HL-60 (cell line): ENCODE results near the gene MYL12B.
A peak's percentile ranks its signal among the peaks of the same experiment; 100 is the strongest.
"Not testable (repeated sequence)": the region's sequence is repeated elsewhere in the genome, so short reads cannot be mapped to it uniquely, and the experiment has no call there.

Source experiments
- DNase-seq, 2 experiments: peaks; one replicate each; pipeline ENCODE4 v3.0.0-alpha.2; 2010 to 2020; ENCODE audit warnings: low read depth in 1 of 2, low spot score in 1 of 2
- H3K27ac ChIP-seq: fragments of 250-450 bp; sonication (Bioruptor Pico); replicated peaks from 2 replicates; pipeline ENCODE4 v1.5.1; 2020; ENCODE audit warnings: mild to moderate bottlenecking, moderate library complexity
- H3K27me3 ChIP-seq: fragments of 250-450 bp; sonication (Bioruptor Pico); 2 replicates; pipeline ENCODE4 v1.5.1; 2021; ENCODE audit warnings: mild to moderate bottlenecking, moderate library complexity; ENCODE audit not compliant: insufficient read depth, poor library complexity, severe bottlenecking
- H3K4me3 ChIP-seq: replicated peaks from 2 replicates; pipeline ENCODE4 v1.5.1; 2011; ENCODE audit warnings: mild to moderate bottlenecking, control low read depth, low read length; ENCODE audit not compliant: insufficient read depth
- CTCF ChIP-seq: IDR thresholded peaks from one replicate; pipeline ENCODE4 v1.5.1; 2011; ENCODE audit warnings: low read length, control low read depth, inconsistent platforms; ENCODE audit not compliant: insufficient read depth
- GABPA ChIP-seq: IDR thresholded peaks from 2 replicates; pipeline ENCODE4 v1.6.1; 2012; ENCODE audit warnings: low read depth
- POLR2AphosphoS5 ChIP-seq: IDR thresholded peaks from 2 replicates; pipeline ENCODE4 v1.6.1; 2012; ENCODE audit warnings: low read depth
- SPI1 ChIP-seq: IDR thresholded peaks from 2 replicates; pipeline ENCODE4 v1.6.1; 2012; ENCODE audit warnings: low read depth, mild to moderate bottlenecking, borderline replicate concordance
- TF ChIP-seq, protein P1 (sequence below): IDR thresholded peaks from 2 replicates; pipeline ENCODE4 v1.6.1; 2012; ENCODE audit warnings: low read depth; ENCODE audit not compliant: insufficient replicate concordance

The MYL12B gene

DNA sequence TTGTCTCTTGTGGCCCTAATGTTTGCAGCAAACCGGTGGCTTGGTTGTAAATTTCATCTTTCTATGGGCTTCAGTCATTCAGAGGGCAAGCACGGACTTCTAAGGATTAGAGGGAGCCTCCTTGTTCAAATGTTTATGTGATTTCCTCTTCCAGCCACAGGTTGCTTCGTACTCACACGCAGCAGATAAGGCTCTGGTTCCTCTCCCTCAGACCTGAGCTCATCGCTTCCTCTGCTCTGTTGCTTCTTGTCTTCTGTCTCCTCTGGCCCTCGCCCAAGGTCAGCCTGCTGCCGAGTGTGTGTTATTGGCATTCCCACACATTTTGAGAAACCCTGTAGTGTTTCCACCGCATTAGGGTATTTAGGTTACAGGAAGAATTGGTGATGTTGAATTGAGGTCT, 44.0 kb downstream of the MYL12B start:
- Histone ChIP-seq H3K4me3 (no peak overlapping the region), H3K27ac (no peak overlapping the region), H3K27me3 (no peaks in the 10 kb centered on the region)
- TF ChIP-seq CTCF (no peak), GABPA (no peak), SPI1 (peak; percentile 34; the same call in 1 of the 2 replicates), POLR2AphosphoS5 (no peak)
- TF ChIP-seq, protein P1, sequence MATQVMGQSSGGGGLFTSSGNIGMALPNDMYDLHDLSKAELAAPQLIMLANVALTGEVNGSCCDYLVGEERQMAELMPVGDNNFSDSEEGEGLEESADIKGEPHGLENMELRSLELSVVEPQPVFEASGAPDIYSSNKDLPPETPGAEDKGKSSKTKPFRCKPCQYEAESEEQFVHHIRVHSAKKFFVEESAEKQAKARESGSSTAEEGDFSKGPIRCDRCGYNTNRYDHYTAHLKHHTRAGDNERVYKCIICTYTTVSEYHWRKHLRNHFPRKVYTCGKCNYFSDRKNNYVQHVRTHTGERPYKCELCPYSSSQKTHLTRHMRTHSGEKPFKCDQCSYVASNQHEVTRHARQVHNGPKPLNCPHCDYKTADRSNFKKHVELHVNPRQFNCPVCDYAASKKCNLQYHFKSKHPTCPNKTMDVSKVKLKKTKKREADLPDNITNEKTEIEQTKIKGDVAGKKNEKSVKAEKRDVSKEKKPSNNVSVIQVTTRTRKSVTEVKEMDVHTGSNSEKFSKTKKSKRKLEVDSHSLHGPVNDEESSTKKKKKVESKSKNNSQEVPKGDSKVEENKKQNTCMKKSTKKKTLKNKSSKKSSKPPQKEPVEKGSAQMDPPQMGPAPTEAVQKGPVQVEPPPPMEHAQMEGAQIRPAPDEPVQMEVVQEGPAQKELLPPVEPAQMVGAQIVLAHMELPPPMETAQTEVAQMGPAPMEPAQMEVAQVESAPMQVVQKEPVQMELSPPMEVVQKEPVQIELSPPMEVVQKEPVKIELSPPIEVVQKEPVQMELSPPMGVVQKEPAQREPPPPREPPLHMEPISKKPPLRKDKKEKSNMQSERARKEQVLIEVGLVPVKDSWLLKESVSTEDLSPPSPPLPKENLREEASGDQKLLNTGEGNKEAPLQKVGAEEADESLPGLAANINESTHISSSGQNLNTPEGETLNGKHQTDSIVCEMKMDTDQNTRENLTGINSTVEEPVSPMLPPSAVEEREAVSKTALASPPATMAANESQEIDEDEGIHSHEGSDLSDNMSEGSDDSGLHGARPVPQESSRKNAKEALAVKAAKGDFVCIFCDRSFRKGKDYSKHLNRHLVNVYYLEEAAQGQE, result no peak
- DNase-seq, result no peak

DNA sequence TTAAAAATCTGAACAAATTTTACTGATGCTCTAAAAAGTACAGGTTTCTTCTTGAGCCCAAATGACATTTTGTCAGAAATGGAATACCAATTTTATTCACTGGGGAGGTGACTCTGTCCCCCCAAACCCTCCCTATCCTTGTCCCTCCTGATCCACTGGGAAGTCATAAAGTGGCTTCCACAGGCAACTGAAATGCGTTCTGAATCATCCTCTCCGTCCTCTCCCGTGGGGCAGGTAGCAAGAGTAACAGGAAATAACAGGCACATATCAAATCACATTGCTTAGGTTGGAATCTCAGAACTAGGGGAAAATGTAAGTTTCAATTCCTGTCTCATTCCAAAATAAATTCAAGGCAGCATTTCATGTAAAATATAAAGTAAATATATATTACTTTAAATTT, 44.5 kb downstream of the MYL12B start:
- Histone ChIP-seq H3K27ac (no peak overlapping the region), H3K4me3 (no peak overlapping the region), H3K27me3 (no peaks in the 10 kb centered on the region)
- no peak for DNase-seq
- TF ChIP-seq POLR2AphosphoS5, result no peak
- no peak for TF ChIP-seq CTCF
- TF ChIP-seq, protein P1, result no peak
- TF ChIP-seq SPI1, result no peak
- TF ChIP-seq GABPA, result no peak

DNA sequence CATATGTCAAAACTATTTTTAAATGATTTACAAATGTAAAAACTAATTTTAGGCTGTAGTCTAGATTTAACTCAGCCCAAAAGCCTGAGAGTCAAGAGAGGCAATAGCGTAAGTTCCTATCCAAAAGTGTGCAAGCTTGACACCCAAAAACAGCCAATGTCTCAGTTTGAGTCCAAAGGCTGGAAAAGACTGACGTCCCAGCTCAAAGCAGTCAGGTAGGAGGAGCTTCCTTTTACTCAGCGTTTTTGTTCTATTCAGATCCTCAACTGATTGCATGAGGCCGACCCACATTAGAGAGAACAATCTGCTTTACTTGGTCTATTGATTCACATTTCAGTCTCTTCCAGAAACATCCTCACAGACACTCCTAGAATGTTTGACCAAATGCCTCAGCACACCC, 51.8 kb downstream of the MYL12B start:
- Histone ChIP-seq H3K27ac (no peak overlapping the region), H3K4me3 (no peak overlapping the region), H3K27me3 (no peaks in the 10 kb centered on the region)
- DNase-seq, result no peak
- TF ChIP-seq CTCF (no peak), SPI1 (no peak), POLR2AphosphoS5 (no peak), GABPA (no peak)
- TF ChIP-seq, protein P1, result no peak

DNA sequence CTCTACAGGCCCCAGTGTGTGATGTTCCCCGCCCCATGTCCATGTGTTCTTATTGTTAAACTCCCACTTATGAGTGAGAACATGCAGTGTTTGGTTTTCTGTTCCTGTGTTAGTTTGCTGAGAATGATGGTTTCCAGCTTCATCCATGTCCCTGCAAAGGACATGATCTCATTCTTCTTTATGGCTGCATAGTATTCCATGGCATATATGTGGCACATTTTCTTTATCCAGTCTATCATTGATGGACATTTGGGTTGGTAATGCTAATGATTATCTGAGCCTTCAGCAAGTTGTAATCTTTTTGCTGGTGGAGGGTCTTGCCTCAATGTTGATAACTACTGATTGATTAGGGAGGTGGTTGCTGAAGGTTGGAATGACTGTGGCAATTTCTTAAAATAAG, 53.4 kb downstream of the MYL12B start:
- not testable (repeated sequence) for DNase-seq, H3K27ac ChIP-seq

More for the DNA sequence above, 53.4 kb downstream of the MYL12B start:
- not testable (repeated sequence) for H3K27me3 ChIP-seq, H3K4me3 ChIP-seq
